HFFc6 (cell line): ENCODE results near the gene ACAT2. TPM values are rescaled to one million over a fixed set of nuclear protein-coding genes. Genes with fewer than 3 reads are reported as not detected.

Experiments used
- DNase-seq: peaks from one replicate; pipeline ENCODE4 v3.0.0-alpha.2; 2018
- H3K27ac Mint-ChIP-seq: 2 replicates; pipeline ENCODE4 v1.8.0; 2020; ENCODE audit warnings: mild to moderate bottlenecking, mixed read lengths
- H3K27me3 Mint-ChIP-seq: 2 replicates; pipeline ENCODE4 v1.8.0; 2021; ENCODE audit warnings: mild to moderate bottlenecking, moderate library complexity, mixed read lengths; ENCODE audit not compliant: insufficient read depth
- H3K36me3 Mint-ChIP-seq: 2 replicates; pipeline ENCODE4 v1.8.0; 2021; ENCODE audit warnings: low read depth, mixed read lengths
- H3K4me1 Mint-ChIP-seq: 2 replicates; pipeline ENCODE4 v1.8.0; 2020; ENCODE audit warnings: low read depth, mixed read lengths
- H3K4me3 Mint-ChIP-seq: 2 replicates; pipeline ENCODE4 v1.8.0; 2020; ENCODE audit warnings: mild to moderate bottlenecking, moderate library complexity, mixed read lengths
- H3K9me3 Mint-ChIP-seq: 2 replicates; pipeline ENCODE4 v1.8.0; 2020; ENCODE audit warnings: mild to moderate bottlenecking, mixed read lengths
- CTCF ChIP-seq: fragments of 200-600 bp; sonication (generic); IDR thresholded peaks from 2 replicates; pipeline ENCODE4 v1.5.0; 2021; ENCODE audit warnings: antibody characterized with exemption, mild to moderate bottlenecking
- total RNA-seq, 6 experiments: library from RNA; stranded (reverse); fragmentation: NEBNext Ultra II Directional; extraction: Animal tissue kit (Norgen Biotek cat#: 25700); gene quantifications; 2 replicates in 1 of 6; 3 replicates in 5 of 6; pipeline ENCODE4 v1.2.3, GENCODE V29; 2021

ACAT2 gene
- total RNA-seq, 6 experiments from 2014 or later, result 25.6 to 39.9 (median 38.7) TPM

DNA sequence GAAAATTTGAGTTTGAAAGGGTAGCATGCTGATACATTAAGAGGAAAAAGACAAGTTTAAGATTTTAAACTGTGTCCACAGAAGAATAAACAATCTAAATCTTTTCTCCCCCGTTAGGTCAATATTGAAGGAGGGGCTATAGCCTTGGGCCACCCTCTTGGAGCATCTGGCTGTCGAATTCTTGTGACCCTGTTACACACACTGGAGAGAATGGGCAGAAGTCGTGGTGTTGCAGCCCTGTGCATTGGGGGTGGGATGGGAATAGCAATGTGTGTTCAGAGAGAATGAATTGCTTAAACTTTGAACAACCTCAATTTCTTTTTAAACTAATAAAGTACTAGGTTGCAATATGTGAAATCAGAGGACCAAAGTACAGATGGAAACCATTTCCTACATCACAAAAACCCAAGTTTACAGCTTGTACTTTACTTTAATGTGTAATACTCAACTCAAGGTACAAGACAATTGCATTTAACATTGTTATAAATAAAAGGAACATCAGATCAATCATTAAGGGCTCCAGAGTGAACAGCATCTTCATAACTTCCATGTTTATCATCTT lies 16.8 kb downstream of the ACAT2 start:
- H3K36me3 Mint-ChIP-seq, result peaks cover 30% of the 10 kb centered on the region
- no peaks in the 10 kb centered on the region; the same call in 1 of the 2 replicates for H3K27me3 Mint-ChIP-seq
- peak overlapping the region; percentile 27; the same call in 1 of the 2 replicates for H3K27ac Mint-ChIP-seq
- no peak for TF ChIP-seq CTCF
- H3K4me3 Mint-ChIP-seq, result no peak overlapping the region
- no peak for DNase-seq
- no peaks in the 10 kb centered on the region for H3K9me3 Mint-ChIP-seq
- H3K4me1 Mint-ChIP-seq, result peaks cover 27% of the 10 kb centered on the region

GRCh38 chr6:159788276-159788675 lies 26.4 kb downstream of the ACAT2 start:
- DNase-seq, result no peak
- no peak for TF ChIP-seq CTCF
- H3K4me3 Mint-ChIP-seq, result peak overlapping the region; percentile 93
- peaks cover 6% of the 10 kb centered on the region; the same call in 1 of the 2 replicates for H3K27me3 Mint-ChIP-seq
- peaks cover 46% of the 10 kb centered on the region for H3K4me1 Mint-ChIP-seq
- H3K27ac Mint-ChIP-seq, result peak overlapping the region; percentile 94
- H3K36me3 Mint-ChIP-seq, result peaks cover 50% of the 10 kb centered on the region
- H3K9me3 Mint-ChIP-seq, result no peaks in the 10 kb centered on the region

- no peaks in the 10 kb centered on the region for H3K9me3 Mint-ChIP-seq
- peak; percentile 16 for DNase-seq
- peaks cover 6% of the 10 kb centered on the region; the same call in 1 of the 2 replicates for H3K27me3 Mint-ChIP-seq
- peak overlapping the region; percentile 94 for H3K27ac Mint-ChIP-seq
- TF ChIP-seq CTCF, result no peak
- peaks cover 46% of the 10 kb centered on the region for H3K4me1 Mint-ChIP-seq
- H3K4me3 Mint-ChIP-seq, result peak overlapping the region; percentile 93
- peaks cover 50% of the 10 kb centered on the region for H3K36me3 Mint-ChIP-seq
These were observed 27.0 kb downstream of the ACAT2 start for GRCh38 chr6:159788753-159789376.

GRCh38 chr6:159789377-159790148 lies 27.7 kb downstream of the ACAT2 start, which contains the start of gene TCP1:
Gene TCP1 (minus strand): TSS chr6:159789602. CDS start chr6:159789468, 134 bp downstream.
- H3K9me3 Mint-ChIP-seq, result no peaks in the 10 kb centered on the region
- peak within 1 kb of the TSS; percentile 93 for H3K4me3 Mint-ChIP-seq
- DNase-seq, result peak; percentile 100
- H3K27ac Mint-ChIP-seq, result peak within 1 kb of the TSS; percentile 94
- H3K36me3 Mint-ChIP-seq, result peaks cover 50% of the 10 kb centered on the region
- peaks cover 46% of the 10 kb centered on the region for H3K4me1 Mint-ChIP-seq
- peaks cover 6% of the 10 kb centered on the region; the same call in 1 of the 2 replicates for H3K27me3 Mint-ChIP-seq
- no peak for TF ChIP-seq CTCF

DNA sequence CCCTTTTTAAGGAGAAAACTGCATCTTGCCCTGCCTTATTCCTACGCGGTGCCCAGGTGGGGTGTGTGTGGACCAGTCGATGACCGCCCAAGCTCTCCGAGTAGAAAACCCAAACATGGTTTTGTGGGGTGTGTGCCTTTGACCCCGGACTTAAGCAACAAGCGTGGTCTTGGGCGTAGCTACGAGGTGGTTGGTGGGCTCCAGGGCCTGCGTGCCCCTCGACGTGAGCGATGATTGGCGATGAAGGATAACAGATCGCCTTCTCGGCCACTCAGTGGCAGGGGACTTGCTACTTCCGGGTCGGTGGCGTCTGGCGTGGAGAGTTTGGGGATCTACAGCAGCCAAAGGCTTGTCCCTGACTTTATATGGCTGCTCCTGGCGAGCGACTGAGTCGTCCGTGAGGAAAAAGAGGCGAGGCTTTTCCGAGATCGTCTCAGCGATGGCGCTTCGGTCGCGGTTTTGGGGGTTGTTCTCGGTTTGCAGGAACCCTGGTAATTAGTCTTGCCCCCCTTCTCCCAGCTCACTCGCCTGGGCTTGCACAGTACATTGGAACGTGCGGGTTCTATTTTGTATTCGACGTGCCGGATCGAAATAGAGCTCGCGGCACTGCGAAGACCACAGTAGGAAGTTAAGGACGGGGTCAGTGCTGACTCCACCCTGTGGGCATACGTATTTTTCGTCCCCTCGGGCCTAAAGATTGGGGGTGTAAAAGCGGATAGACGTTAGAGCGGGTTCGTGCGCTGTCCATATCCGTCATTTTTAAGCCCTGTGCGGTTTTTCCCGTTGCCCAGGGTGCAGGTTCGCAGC lies 28.5 kb downstream of the ACAT2 start, which contains the start of gene MRPL18:
TSS of gene MRPL18 (plus strand) at position 319 of the 807 bp plus-strand sequence. CDS start at position 440, 121 bp downstream.
- peak within 1 kb of the TSS; percentile 93 for H3K4me3 Mint-ChIP-seq
- peak; percentile 92 for DNase-seq
- peaks cover 47% of the 10 kb centered on the region for H3K36me3 Mint-ChIP-seq
- peaks cover 46% of the 10 kb centered on the region for H3K4me1 Mint-ChIP-seq
- peak within 1 kb of the TSS; percentile 94 for H3K27ac Mint-ChIP-seq
- no peak for TF ChIP-seq CTCF
- H3K9me3 Mint-ChIP-seq, result no peaks in the 10 kb centered on the region
- H3K27me3 Mint-ChIP-seq, result peaks cover 6% of the 10 kb centered on the region; the same call in 1 of the 2 replicates
